ENCODE measurements around the gene CDHR2.

CDHR2 gene

GRCh38 chr5:176548967-176549444 lies at the start of gene CDHR2:
CDHR2 (plus strand) TSS chr5:176549342; CDS start chr5:176565353, 16,011 bp downstream.
- DNase-seq, result no peak

- no peak for DNase-seq
Observed at GRCh38 chr5:176500511-176500910, 48.6 kb upstream of the CDHR2 start.

GRCh38 chr5:176501333-176501732 lies 47.8 kb upstream of the CDHR2 start:
- no peak for DNase-seq

- DNase-seq, result no peak
Observed at GRCh38 chr5:176503496-176503895, 45.6 kb upstream of the CDHR2 start.

- no peak for DNase-seq
Observed at GRCh38 chr5:176507911-176508310, 41.2 kb upstream of the CDHR2 start.

- DNase-seq, result no peak
Observed at GRCh38 chr5:176508603-176509002, 40.5 kb upstream of the CDHR2 start.

- no peak for DNase-seq
Observed at GRCh38 chr5:176513788-176514187, 35.4 kb upstream of the CDHR2 start.

- DNase-seq, result no peak
Observed at GRCh38 chr5:176514244-176514950, 34.7 kb upstream of the CDHR2 start.

- no peak for DNase-seq
Observed at GRCh38 chr5:176515396-176515795, 33.7 kb upstream of the CDHR2 start.

- DNase-seq, result no peak
Observed at GRCh38 chr5:176517053-176517661, 32.0 kb upstream of the CDHR2 start.

GRCh38 chr5:176519810-176520720 lies 29.1 kb upstream of the CDHR2 start:
- DNase-seq, result no peak

GRCh38 chr5:176521286-176521685 lies 27.9 kb upstream of the CDHR2 start:
- DNase-seq, result no peak

GRCh38 chr5:176521699-176522263 lies 27.4 kb upstream of the CDHR2 start:
- DNase-seq, result no peak

GRCh38 chr5:176524138-176524537 lies 25.0 kb upstream of the CDHR2 start:
- DNase-seq, result no peak

GRCh38 chr5:176524987-176525386 lies 24.2 kb upstream of the CDHR2 start:
- no peak for DNase-seq

GRCh38 chr5:176525677-176526076 lies 23.5 kb upstream of the CDHR2 start:
- no peak for DNase-seq

- DNase-seq, result no peak
Observed at GRCh38 chr5:176526462-176526861, 22.7 kb upstream of the CDHR2 start.

GRCh38 chr5:176527246-176528222 lies 21.6 kb upstream of the CDHR2 start:
- DNase-seq, result no peak

GRCh38 chr5:176528301-176528700 lies 20.8 kb upstream of the CDHR2 start:
- DNase-seq, result no peak

GRCh38 chr5:176528761-176529115 lies 20.4 kb upstream of the CDHR2 start:
- no peak for DNase-seq

- no peak for DNase-seq
Observed at GRCh38 chr5:176529116-176529740, 19.9 kb upstream of the CDHR2 start.

- no peak for DNase-seq
Observed at GRCh38 chr5:176529741-176530141, 19.4 kb upstream of the CDHR2 start.
